Esophagus muscularis mucosa (tissue), 4 donors: Measurements from ENCODE around the gene PHYHIPL.

ENCODE experiments used
- EP300 ChIP-seq: sonication (generic); formaldehyde crosslinking; IDR thresholded peaks from one replicate; pipeline ENCODE4 v1.6.1; 2017; ENCODE audit warnings: antibody characterized with exemption
- POLR2A ChIP-seq: fragments of 450-650 bp; IDR thresholded peaks from one replicate; pipeline ENCODE4 v1.6.1; 2017; ENCODE audit warnings: antibody characterized with exemption, moderate library complexity, mild to moderate bottlenecking, low read depth
- POLR2AphosphoS5 ChIP-seq, 2 donors: sonication (generic); formaldehyde crosslinking; IDR thresholded peaks; one replicate each; pipeline ENCODE4 v1.6.1; 2017; ENCODE audit warnings: antibody characterized with exemption in 2 of 2
- TF ChIP-seq, protein P1 (sequence below), 3 experiments: fragments of 200-600 bp in 2 of 3; fragments of 450-650 bp in 1 of 3; sonication (generic) in 2 of 3; IDR thresholded peaks; one replicate each; pipeline ENCODE4 v1.5.1; 2017 to 2019; ENCODE audit warnings: antibody characterized with exemption in 3 of 3, mild to moderate bottlenecking in 2 of 3, moderate library complexity in 1 of 3

DNA sequence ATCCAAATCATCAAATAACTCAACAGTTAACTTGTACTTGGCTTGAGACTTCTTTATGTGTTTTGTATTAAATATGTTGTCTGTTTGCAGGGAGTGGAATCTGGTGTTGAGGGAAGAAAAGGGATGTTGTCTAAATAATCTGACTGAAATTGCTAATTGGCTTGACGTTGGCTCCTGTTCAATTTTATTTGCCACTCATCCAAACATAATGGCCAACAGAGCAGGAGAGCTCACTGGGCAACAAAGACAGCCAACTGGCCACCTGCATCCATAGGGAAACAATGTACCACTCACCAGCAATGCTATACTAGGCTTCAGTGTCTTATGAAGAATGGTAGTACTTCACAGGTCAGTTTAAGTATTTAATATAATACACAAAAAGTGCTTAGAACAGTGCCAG is 105.4 kb downstream of the PHYHIPL start:
- TF ChIP-seq, protein P1, sequence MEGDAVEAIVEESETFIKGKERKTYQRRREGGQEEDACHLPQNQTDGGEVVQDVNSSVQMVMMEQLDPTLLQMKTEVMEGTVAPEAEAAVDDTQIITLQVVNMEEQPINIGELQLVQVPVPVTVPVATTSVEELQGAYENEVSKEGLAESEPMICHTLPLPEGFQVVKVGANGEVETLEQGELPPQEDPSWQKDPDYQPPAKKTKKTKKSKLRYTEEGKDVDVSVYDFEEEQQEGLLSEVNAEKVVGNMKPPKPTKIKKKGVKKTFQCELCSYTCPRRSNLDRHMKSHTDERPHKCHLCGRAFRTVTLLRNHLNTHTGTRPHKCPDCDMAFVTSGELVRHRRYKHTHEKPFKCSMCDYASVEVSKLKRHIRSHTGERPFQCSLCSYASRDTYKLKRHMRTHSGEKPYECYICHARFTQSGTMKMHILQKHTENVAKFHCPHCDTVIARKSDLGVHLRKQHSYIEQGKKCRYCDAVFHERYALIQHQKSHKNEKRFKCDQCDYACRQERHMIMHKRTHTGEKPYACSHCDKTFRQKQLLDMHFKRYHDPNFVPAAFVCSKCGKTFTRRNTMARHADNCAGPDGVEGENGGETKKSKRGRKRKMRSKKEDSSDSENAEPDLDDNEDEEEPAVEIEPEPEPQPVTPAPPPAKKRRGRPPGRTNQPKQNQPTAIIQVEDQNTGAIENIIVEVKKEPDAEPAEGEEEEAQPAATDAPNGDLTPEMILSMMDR (IDR thresholded peaks at IDR 0.05) = no peak
- TF ChIP-seq POLR2A (no peak), POLR2AphosphoS5 (IDR thresholded peaks at IDR 0.05) (no peak), EP300 (no peak)
